Activated gamma-delta T cell (primary cell): ENCODE measurements around the gene USP3.

ENCODE experiments used
- DNase-seq: peaks from one replicate; lab custom pipeline; 2025; lab: John Stamatoyannopoulos, UW

Gene USP3

GRCh38 chr15:63593705-63594671 lies 89.6 kb downstream of the USP3 start:
- no peak for DNase-seq

GRCh38 chr15:63595065-63595464 lies 90.7 kb downstream of the USP3 start:
- no peak for DNase-seq

DNA sequence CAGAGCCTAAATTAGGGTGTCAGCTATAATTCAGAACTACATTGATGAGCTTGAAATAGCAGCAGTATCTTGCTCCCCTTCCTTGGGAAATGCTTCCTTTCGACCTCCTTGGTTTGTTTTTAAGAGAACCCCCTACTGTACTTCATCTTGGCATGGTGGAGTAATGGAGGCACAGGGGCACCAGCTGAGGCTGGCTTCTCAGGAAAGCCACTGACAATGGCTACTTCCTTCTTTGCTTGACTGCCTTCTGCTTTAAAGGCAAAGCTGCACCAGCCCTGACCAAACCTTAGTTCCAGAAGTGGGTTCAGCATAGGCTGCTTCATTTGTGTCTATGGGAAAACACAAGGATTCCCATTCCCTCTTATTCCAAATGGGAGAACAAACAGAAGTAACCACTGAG lies 91.3 kb downstream of the USP3 start:
- DNase-seq, result no peak

DNA sequence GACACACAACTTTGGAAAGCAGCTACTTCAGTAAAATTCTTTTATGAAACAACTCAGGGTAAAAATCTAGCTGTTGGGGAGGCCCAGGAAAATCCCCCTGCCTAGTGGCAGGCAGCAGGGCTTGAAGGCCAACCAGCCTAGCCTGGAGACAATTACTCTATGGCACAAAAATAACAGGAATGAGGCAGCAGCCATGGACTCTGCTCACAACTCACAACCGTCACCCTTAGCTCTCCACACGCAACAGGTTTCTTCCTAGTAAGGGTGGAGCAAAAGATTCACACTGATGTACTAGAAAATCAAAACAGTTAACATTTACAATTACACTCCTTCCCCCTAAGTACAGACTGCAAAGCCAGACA lies 92.3 kb downstream of the USP3 start:
- DNase-seq, result no peak

DNA sequence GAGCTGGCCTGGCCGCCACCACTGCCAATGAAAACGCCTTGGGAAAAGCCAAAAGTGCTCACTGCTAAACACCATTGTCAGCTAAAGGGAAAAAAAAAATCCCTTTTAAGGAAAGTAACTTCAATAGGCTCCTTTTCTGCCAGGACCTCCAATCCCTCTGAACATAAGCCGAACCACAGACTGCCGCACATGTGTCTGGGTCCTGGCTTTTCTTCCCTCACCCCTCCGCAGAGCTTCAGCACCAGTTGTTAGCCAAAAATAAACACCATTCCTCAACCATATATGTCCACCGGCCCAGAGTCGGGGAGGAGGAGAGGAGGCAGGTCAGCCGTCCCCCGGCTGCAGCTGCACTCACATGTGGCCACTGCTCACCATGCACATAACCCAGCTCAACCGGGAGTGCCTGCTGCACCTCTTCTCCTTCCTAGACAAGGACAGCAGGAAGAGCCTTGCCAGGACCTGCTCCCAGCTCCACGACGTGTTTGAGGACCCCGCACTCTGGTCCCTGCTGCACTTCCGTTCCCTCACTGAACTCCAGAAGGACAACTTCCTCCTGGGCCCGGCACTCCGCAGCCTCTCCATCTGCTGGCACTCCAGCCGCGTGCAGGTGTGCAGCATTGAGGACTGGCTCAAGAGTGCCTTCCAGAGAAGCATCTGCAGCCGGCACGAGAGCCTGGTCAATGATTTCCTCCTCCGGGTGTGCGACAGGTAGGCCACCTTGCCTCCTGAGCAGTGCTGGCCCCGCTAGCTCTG lies 92.8 kb downstream of the USP3 start, which contains the start of gene FBXL22:
Gene FBXL22 (plus strand): TSS at position 350 of the 753 bp plus-strand sequence. CDS start 6 bp downstream, at position 356.
- DNase-seq, result no peak

GRCh38 chr15:63597821-63598220 lies 93.4 kb downstream of the USP3 start:
- no peak for DNase-seq

DNA sequence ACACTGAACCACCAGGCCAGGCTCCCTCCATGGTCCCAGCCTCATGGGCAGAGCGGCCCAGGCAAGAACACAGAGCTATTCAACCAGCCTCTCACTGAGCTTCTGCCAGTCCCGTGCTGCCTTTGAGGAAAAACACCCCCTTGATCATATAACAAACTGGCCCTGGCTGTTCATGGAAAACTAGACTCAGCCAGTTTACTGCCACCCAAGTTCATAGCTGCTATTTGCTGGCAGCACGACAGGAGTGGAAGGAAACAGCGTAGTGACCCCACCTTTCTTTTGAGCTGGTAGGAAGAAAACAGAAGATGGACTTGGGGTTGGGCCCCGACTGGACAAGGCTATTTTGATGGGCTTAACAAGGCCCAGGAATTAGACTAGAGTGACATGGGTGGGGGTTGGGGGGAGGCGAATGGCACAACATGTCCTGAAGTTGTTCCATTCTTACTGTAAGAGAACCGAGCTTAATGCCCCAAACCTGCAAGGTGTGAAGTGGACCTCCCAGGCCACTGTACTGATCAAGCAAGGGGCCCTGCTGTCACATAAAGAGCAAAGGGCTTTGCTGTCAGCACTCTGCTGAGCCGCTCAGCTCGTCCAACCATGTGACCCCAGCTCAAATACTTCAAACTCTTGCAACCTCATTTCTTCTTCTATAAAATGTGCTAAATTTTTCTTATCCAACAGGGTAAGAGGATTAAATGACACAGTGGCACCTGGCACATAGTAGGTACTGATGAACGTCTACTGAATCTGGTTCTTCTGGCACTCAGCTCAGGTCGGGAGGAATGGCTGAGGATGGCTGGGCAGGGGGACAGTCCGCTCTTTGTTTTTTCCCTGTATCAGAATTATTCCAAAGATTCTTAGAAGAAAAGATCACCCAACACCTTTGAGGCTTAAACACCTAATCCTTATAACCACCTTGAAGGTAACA lies 94.3 kb downstream of the USP3 start:
- no peak for DNase-seq

DNA sequence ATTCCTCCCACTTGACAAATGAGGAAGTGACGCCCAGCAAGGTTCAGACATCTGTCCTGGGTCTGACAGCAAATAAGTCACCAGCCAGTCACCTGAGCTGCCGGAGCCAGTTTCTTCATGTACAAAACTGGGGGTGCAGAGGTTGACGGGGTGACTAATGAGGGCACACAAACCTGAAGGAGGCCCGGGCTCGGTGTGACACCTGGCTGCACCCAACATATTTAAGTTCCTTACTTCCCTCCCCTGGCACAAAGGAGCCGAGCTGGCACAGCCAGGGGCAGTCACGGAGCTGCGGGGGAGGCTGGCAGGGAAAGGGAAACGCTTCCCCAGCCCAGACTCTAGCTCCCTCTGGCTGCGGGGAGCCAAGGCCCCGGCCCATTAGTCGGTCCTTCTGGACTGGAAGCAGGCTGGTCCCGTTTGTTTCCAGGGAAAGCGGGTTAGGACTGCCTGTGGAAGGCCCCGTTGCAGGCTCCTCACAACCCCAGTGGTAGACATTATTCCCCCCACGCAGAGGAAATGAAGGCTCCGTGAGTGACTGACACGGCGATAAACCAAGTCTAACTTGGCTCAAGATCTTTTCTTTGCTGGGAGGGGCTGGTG lies 95.1 kb downstream of the USP3 start:
- no peak for DNase-seq

- no peak for DNase-seq
Measured at GRCh38 chr15:63600001-63600615, 95.7 kb downstream of the USP3 start.

GRCh38 chr15:63600616-63601025 lies 96.2 kb downstream of the USP3 start:
- peak; percentile 88 for DNase-seq

DNA sequence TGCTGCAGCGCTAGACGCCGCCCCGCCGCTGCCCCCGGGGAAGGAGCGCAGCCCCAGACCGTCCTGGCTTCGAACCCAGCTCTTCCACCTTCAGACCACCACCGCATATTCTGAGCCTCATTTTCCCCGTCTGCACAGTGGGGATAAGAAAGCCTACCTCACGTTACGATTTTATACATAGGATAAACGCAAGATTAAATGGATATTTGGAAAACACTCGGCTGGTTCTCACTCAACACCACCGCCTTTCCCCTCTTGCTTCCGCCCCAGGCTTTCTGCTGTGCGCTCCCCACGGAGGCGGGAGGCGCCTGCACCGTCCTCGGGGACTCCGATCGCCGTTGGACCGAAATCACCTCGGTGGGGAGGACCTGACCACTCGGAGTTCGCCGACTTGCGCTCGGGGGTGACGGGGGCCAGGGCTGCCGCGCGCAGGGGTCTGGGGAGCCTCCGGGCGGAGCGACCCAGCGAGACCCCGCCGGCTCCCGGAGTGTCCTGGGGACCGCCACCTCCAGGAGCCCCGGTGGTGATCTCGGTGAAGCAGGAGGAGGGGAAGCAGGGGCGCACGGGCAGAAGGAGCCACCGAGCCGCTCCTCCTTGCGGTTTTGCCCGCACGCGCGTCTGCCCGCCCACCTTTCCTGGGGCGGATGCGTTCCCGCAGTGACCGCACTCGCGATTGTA lies 96.8 kb downstream of the USP3 start:
- peak; percentile 49 for DNase-seq

DNA sequence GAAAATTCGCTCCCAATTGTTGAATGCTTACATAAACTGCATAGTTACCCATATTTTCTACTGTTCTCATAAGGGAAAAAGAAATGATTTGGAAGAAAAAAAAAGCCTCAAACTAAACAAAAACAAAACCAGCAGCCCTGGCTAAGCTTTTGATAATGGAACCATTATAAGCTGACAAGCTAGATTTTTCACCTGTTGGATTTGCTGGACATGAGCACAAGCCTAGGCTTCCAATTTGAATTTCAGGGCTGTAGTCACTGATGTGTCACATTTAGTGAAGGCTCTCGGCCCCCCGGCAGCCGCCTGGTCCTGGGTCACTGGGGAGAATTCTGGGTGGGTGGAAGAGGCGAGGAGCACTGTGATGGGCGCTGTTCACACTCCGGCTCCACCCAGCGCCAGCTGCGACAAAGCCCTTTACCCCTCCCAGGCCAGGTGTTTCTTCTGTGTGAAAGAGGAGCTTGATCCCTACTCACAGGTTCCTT lies 97.4 kb downstream of the USP3 start:
- DNase-seq, result peak; percentile 18

DNA sequence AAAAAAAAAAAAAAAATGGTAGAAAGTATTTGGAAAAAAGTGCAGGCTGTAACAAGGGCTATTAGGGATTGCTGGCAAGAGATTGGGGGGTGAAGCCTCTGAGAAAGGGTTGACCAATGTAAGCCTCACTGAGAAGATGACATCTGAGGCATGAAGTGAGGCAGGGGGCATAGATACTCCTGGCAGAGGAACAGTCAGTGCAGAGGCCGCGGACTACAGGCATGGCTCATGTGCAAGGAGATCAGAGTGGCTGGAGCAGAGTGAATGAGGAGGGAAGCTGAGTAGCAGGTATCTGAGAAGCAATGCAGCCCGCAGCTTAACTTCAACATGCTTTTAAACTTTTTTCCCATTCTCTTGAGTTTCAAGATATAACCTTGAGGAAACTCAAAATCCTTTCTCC lies 98.2 kb downstream of the USP3 start:
- no peak for DNase-seq

- no peak for DNase-seq
Measured at GRCh38 chr15:63603516-63603915, 99.1 kb downstream of the USP3 start.

GRCh38 chr15:63604281-63604680 lies 99.9 kb downstream of the USP3 start:
- DNase-seq, result no peak

DNA sequence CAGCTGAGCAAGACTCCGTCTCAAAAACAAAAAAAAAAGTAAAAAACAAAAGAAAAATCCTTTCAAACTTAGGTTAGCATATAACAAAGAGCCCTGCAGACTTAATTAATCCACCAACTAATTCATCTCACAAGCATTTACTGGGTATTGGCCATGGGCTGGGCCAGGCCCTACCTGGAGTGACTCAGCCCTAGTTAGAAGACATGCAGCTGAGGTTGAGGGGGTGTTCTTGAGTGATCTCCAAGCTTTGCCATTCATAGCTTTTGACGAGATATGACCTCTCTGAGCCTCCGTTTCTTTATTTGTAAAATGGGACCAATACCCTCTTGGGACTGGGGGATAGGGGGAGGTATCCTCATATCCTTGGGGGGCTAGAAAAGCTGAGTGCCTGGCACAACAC lies 100.6 kb downstream of the USP3 start:
- DNase-seq, result no peak

DNA sequence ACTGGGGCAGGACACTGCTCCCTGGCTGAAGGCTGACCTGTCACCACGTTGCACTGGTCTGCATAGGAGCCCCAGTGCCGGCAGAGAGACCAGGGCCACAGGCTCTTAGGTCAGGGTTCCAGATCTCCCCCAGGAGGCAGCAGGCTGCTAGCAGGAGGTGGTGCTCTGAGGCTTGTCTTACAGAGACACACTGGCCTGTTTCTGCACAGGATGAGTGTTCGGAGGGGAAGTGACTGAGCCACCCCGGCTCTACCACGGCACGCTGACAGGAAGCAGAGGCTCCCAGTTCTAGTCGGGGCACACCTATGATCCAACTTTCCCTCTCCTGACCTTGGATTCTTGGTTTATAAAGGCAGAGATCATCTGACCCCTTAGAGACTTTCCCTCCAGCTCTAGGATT lies 101.4 kb downstream of the USP3 start:
- peak; percentile 10 for DNase-seq

DNA sequence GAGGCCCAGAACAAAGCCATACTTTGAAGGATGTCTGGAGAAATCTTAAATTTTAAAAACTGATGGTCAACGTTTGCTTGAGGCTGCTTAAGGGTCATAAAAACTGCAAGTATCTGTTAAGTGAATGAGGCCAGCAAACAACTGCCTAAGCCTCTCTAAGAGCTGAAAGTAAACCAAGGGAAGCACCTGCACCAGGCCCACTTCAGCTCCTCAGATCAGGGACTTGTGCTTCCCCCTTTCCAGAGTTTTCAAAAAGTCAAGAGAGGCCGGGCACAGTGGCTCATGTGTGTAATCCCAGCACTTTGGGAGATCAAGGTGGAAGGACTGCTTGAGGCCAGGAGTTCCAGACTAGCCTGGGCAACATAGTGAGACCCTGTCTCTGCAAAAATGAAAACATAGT lies 101.9 kb downstream of the USP3 start:
- no peak for DNase-seq

GRCh38 chr15:63608989-63609388 lies 104.6 kb downstream of the USP3 start:
- no peak for DNase-seq

DNA sequence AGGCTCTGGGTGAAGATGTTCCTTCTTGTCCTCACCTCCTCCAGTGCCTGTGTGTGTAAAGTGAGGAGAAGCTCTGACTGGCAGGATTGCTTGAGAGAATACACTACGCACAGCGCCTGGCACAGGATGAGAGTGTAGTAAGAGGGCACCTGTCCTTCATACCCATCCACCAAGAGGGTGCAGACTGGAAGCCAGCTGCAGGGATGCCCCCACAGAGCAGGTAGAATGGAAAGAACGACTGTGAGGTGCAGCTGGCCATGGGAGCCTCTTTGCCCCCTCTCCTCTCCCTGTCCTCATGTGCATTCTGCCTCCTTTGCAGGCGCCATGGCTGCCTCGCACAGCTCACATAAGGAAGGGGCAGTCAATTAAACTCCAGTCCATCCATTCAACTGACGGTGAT lies 105.1 kb downstream of the USP3 start:
- no peak for DNase-seq
